Activated T-cell treated with anti-CD3 and anti-CD28 coated beads, Interleukin-2, amount 50 U/mL, for 4 hours (primary cell): ENCODE measurements around the gene ITGA11. TPM values are rescaled to one million over a fixed set of nuclear protein-coding genes. Genes with fewer than 3 reads are reported as not detected.

Source experiments
- ATAC-seq, 2 donors: fragments of 200-7000 bp; cut with Tn5 transposase; one replicate each; pipeline ENCODE4 v1.10.0; 2021
- DNase-seq: peaks from one replicate; pipeline ENCODE4 v3.0.0-alpha.2; 2020
- H3K27me3 Mint-ChIP-seq: one replicate; pipeline ENCODE4 v1.8.0; 2021; ENCODE audit warnings: low read depth, mixed read lengths
- H3K36me3 Mint-ChIP-seq: one replicate; pipeline ENCODE4 v1.8.0; 2022; ENCODE audit warnings: mixed read lengths; ENCODE audit not compliant: insufficient read depth
- H3K4me1 Mint-ChIP-seq: one replicate; pipeline ENCODE4 v1.8.0; 2021; ENCODE audit warnings: low read depth, mixed read lengths
- H3K4me3 Mint-ChIP-seq: one replicate; pipeline ENCODE4 v1.8.0; 2021; ENCODE audit warnings: mild to moderate bottlenecking, moderate library complexity, mixed read lengths
- H3K9me3 Mint-ChIP-seq: one replicate; pipeline ENCODE4 v1.8.0; 2021; ENCODE audit warnings: mixed read lengths
- total RNA-seq, 3 donors: library from RNA; stranded (reverse); gene quantifications; one replicate each; pipeline ENCODE4 v1.2.1, GENCODE V29; 2021

ITGA11 gene
- total RNA-seq, 3 donors from 2014 or later = 0.05 to 0.21 TPM; not detected in 1

DNA sequence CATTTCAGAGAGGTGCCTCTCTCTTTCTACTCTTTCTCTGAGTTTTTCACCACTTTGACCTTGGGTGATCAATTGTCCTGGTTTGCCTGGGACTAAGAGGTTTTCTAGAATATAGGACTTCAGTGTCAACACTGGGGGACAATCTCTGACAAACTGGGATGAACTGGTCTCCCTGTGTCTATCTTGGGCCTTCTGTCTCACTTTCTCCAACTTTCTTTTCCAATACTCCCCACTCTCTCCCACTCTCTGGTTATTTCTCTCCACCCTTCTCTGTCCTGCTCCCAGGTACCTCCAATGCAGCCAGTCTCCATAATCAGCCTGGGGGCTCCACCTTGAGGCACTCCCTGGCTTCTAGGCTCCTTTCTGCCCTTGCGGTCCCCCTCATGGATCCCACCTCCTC lies 4.7 kb upstream of the ITGA11 start:
- DNase-seq = no peak
- Mint-ChIP-seq H3K4me1 (no peaks in the 10 kb centered on the region), H3K36me3 (no peaks in the 10 kb centered on the region), H3K27me3 (peaks cover 54% of the 10 kb centered on the region), H3K9me3 (no peaks in the 10 kb centered on the region), H3K4me3 (no peak overlapping the region)
- no peak for ATAC-seq

DNA sequence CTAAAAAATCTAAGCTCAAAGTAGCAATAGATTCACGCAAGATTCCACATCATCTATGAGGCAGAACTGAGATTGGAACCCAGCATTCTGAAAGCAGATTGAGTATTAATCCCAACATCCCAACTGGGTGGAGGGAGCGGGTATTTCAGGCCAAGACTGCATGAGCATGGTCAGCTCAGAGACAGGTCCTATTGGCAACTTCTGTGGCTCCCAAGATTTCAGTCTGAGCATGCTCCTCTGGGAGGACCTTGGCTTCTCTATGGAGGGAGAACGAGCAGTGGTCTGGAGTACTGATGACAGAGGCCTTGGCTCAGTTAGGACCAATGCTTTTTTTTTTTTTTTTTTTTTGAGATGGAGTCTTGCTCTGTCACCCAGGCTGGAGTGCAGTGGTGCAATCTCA lies 4.0 kb upstream of the ITGA11 start:
- no peaks in the 10 kb centered on the region for H3K9me3 Mint-ChIP-seq
- no peak overlapping the region for H3K4me3 Mint-ChIP-seq
- H3K4me1 Mint-ChIP-seq = no peaks in the 10 kb centered on the region
- DNase-seq = no peak
- no peak for ATAC-seq
- no peaks in the 10 kb centered on the region for H3K36me3 Mint-ChIP-seq
- H3K27me3 Mint-ChIP-seq = peaks cover 54% of the 10 kb centered on the region

DNA sequence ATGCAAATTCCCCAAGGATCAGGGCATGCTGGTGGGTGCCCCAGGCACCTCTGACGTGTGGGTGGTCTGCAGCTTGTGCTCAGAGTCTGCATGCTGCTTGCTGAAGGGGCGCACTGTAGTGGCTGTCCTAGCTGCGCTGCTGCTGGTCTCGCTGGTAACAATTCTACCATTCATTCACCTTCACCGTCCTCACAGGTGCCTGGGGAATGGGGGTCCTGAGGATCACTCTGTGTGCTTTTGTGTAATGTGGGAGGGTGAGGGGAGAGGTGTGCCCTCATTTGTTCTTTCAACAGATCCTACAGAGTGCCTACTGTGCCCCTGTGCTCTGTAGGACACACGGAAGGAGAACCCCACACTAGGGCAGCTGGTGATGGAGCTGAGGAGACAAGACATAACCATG lies 2.1 kb upstream of the ITGA11 start:
- no peaks in the 10 kb centered on the region for H3K4me1 Mint-ChIP-seq
- H3K9me3 Mint-ChIP-seq = no peaks in the 10 kb centered on the region
- H3K4me3 Mint-ChIP-seq = no peak overlapping the region
- ATAC-seq (no peak), DNase-seq (no peak)
- H3K36me3 Mint-ChIP-seq = no peaks in the 10 kb centered on the region
- H3K27me3 Mint-ChIP-seq = peaks cover 53% of the 10 kb centered on the region

GRCh38 chr15:68433551-68433950 lies 1.6 kb upstream of the ITGA11 start:
- Mint-ChIP-seq H3K4me3 (no peak overlapping the region), H3K4me1 (no peaks in the 10 kb centered on the region)

DNA sequence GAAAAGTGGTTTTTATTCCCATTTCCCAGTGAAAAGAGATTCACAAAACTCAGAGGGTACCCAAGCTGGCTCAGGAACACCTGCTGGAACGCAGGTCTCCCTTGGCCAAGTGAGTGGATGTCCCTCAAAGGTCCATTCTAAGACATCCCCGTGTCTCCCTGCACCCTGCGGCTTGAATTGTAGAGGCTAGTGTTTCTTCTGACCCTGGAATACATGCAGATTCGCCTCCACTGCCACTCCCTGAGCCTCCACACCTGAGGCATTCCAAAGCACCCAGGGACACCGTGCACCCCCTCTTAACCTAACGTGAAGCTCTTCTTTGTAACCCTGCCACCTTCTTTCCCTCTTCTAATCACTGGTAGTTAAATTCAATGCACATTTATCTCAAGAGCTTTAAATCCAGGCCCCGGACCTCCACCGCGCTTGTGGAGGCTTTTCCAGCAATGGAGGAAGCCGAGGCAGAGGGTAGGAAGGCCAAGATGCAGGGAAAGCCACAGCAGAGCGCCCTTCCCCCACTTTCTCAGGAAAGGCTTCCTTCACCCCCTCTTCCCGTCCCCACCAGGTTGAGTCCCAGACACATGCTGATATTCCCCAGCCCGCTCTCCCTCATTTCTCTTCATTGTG lies 590 bp upstream of the ITGA11 start:
- no peaks in the 10 kb centered on the region for H3K4me1 Mint-ChIP-seq
- peaks cover 52% of the 10 kb centered on the region for H3K27me3 Mint-ChIP-seq
- DNase-seq (no peak), ATAC-seq (no peak)
- H3K4me3 Mint-ChIP-seq = no peak overlapping the region
- H3K9me3 Mint-ChIP-seq = no peaks in the 10 kb centered on the region
- H3K36me3 Mint-ChIP-seq = no peaks in the 10 kb centered on the region

More at GRCh38 chr15:68433551-68433950, 1.6 kb upstream of the ITGA11 start:
- DNase-seq (no peak), ATAC-seq (no peak)
- Mint-ChIP-seq H3K27me3 (peaks cover 52% of the 10 kb centered on the region), H3K9me3 (no peaks in the 10 kb centered on the region), H3K36me3 (no peaks in the 10 kb centered on the region)

DNA sequence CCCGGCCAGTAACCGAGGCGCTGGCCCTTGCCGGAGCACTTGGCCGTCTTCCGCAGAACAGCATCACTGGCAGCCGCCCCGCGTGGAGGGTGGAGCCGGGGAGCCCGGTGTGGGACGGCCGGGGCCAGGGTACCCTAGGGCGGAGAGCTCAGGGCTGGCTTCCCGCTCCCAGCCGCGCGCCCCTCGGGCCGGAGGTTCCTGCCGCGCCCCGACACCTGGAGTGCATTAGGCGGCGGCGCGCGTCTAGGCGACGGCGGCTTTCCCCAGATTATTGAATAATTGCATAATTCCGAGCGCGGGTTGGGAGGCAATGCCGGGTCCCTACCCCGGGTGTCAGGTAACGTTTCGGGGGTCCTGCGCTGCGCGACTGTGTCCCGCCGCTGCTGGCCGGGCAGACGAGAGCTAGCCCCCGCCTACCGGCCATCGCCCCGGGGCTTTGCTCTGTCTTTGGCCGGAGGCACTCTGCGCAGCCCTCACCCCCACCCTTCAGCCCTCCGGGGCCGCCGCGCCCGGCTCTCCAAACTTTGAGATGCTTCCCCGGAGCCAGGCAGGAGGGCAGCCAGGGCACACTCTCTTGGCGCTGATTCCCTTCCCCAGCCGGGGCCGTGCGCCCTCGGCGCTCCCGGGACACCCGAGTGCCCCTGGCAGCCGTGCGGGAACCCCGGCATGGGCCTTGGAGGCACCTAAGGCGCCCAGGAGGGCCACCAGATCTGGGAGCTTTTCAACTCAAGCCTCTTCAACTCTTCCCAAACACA lies 749 bp downstream of the ITGA11 start:
- peaks cover 46% of the 10 kb centered on the region for H3K27me3 Mint-ChIP-seq
- no peaks in the 10 kb centered on the region for H3K4me1 Mint-ChIP-seq
- no peaks in the 10 kb centered on the region for H3K9me3 Mint-ChIP-seq
- DNase-seq (no peak), ATAC-seq (no peak)
- no peaks in the 10 kb centered on the region for H3K36me3 Mint-ChIP-seq
- no peak overlapping the region for H3K4me3 Mint-ChIP-seq

DNA sequence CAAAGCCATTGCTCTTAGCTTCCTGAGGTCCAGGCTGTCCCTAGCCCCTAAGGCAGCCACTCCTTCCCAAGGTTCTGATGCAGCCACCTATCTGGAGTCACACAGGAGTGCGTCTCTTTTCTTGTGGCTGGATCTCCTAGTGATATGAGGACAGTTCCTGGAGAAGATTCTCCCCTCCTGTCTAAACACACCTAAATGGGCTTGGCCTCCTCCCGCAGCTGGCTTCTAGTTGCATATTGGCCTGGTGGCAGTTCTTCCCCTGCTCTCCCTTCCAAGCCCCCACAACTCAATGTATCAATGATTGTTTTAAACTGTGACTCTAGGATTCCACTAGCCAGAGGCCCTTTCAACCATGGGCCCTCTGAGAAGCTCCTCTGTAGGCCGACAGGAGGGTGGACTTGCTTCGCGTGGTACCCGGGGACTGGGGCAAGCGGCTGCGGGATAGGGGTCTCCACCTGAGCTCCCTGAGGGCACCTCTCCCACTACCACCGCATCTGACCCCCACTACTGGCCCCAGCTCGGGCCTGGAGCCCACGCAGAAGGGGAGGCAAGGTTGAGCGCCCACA lies 1.4 kb downstream of the ITGA11 start:
- H3K4me1 Mint-ChIP-seq = no peaks in the 10 kb centered on the region
- ATAC-seq = no peak
- H3K9me3 Mint-ChIP-seq = no peaks in the 10 kb centered on the region

DNA sequence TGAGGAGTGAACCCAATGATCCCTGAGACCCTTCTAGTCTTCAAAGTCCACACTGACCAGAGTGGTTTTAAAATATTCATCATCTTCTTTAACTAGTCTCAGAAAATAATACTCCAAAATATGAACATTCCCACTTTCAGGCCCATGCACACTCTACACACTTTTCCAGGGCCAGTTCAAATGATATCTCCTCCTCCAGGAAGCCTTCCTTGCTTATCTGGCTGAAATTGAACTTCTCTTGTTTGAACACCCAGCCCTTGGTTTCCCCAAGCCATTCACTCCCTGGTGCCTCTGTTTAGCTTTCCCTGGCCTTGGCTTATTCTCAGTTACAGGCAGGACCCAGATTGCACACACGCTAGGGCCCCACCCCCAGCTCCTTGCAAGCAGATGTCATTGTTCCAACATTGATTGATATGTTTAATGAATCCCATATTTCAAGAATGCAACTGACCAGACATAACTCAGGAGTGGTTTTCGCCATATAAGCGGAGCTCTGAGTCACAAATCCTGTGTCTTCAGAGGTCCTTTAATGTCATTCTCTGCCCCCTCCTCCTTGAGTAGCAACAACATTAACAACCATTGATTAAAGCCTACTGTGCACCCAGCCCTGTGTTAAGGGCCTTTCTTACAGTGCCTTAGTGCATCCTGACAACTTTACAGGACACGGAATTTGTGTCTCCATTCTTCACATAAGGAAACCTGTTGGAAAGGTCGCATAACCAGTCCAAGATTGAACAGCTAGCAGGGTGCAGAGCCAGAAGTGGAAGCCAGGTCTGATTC lies 2.1 kb downstream of the ITGA11 start:
- H3K4me1 Mint-ChIP-seq = no peaks in the 10 kb centered on the region
- no peaks in the 10 kb centered on the region for H3K36me3 Mint-ChIP-seq
- H3K27me3 Mint-ChIP-seq = peaks cover 41% of the 10 kb centered on the region
- DNase-seq (no peak), ATAC-seq (no peak)
- H3K9me3 Mint-ChIP-seq = no peaks in the 10 kb centered on the region
- no peak overlapping the region for H3K4me3 Mint-ChIP-seq

More for the DNA sequence above, 1.4 kb downstream of the ITGA11 start:
- H3K36me3 Mint-ChIP-seq = no peaks in the 10 kb centered on the region
- no peak for DNase-seq
- H3K4me3 Mint-ChIP-seq = no peak overlapping the region
- H3K27me3 Mint-ChIP-seq = peaks cover 43% of the 10 kb centered on the region

DNA sequence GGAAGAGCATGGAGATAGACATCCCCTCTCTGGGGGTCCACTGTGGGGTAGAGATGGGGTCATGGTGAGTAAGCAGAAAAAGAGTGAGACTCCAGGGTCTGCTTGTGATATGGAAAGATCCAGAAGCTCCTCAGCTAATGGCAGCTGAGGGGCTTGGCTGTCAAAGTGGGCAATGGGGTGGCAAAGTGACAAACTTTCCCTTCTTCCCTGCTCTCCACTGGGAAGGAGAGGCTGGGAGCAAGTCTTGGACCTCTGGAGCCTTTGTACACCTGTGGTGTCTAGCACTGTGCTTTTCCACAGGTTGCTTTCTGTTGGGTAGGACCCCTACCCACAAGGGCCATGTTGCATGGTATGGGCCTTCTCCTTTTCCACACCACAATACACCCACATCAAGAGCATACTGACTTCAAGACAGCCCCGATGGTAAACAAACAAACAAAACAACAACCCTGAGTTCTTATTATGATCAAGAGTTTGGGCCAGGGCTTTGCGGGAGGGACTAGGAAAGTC lies 3.5 kb downstream of the ITGA11 start:
- H3K4me1 Mint-ChIP-seq = no peaks in the 10 kb centered on the region
- DNase-seq (no peak), ATAC-seq (no peak)
- H3K27me3 Mint-ChIP-seq = peaks cover 40% of the 10 kb centered on the region
- no peaks in the 10 kb centered on the region for H3K9me3 Mint-ChIP-seq
- H3K4me3 Mint-ChIP-seq = no peak overlapping the region
- H3K36me3 Mint-ChIP-seq = no peaks in the 10 kb centered on the region

GRCh38 chr15:68427963-68428362 lies 4.0 kb downstream of the ITGA11 start:
- no peak overlapping the region for H3K4me3 Mint-ChIP-seq
- H3K4me1 Mint-ChIP-seq = no peaks in the 10 kb centered on the region
- H3K9me3 Mint-ChIP-seq = no peaks in the 10 kb centered on the region
- DNase-seq (no peak), ATAC-seq (no peak)
- peaks cover 38% of the 10 kb centered on the region for H3K27me3 Mint-ChIP-seq
- no peaks in the 10 kb centered on the region for H3K36me3 Mint-ChIP-seq

DNA sequence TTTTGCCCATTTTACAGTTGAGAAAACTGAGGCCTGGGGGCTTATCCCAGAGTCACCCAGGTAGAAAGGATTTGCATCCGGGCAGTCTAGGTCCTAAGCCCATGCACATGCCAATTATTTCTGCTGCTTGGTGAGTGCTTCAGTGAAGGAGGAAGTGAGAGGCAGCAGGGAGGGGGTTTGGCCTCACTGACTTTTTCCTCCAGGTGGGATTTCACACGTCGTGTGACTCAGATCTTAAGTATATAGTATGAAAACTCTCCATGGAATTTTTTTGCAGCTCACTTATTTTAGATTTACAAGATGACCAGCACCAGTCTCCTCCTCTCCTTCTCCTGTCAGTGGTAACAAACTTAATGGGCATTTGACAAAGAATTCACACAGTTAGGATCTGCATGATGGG lies 4.6 kb downstream of the ITGA11 start:
- H3K4me1 Mint-ChIP-seq = no peaks in the 10 kb centered on the region
- H3K4me3 Mint-ChIP-seq = no peak overlapping the region
- no peak for ATAC-seq
- no peaks in the 10 kb centered on the region for H3K36me3 Mint-ChIP-seq
- no peak for DNase-seq
- H3K27me3 Mint-ChIP-seq = peaks cover 32% of the 10 kb centered on the region
- no peaks in the 10 kb centered on the region for H3K9me3 Mint-ChIP-seq

DNA sequence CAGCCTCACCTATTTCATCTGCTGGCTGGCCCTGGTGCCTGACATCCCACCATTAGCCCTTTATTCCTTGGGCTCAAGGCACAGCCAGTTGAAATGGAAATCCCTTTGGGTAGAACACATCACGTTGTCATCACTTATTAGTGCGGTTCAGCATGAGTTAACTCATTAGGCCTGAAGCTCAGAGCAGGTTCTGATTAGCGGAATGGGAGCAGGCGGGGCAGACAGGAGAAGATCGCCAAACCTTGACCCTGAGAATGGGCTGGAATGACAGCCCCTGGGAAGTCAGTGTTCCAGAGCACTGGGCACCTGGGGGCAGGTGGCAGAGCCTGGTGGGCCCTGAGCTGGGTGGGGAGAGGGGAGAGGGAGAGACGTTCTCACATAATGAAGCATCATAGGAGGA lies 5.8 kb downstream of the ITGA11 start:
- Mint-ChIP-seq H3K9me3 (no peaks in the 10 kb centered on the region), H3K36me3 (no peaks in the 10 kb centered on the region), H3K4me1 (no peaks in the 10 kb centered on the region), H3K27me3 (peaks cover 27% of the 10 kb centered on the region), H3K4me3 (no peak overlapping the region)
- DNase-seq = no peak
- no peak for ATAC-seq

DNA sequence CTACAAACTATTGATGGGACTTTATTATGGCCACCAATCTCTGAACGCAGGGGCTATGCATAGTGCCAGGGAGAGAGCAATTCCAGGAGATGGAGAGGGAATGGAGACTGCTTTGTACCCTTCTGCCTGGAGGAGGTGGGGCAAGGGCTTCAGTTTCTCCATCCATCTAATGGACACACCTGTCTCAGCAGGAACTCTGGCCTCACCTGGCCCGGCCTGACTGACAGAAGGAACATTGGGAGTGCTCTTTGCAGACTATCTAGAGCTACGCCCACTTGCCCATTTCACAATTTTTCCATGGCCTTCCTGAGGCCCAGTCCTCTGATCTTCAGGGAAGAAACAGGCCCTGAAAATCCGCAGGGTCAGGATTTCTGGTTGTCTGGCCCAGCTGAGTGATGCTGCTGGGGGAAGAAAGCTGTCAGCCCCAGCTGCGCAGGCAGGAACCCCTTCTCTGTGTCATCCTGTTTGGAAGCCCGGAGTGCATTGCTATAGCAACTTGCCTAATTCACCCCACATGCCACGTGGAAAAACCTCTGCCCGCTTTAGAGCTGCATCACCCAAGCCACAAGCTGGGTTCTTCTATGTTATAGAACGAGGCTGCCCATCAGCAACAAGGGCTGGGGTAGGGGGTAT lies 6.4 kb downstream of the ITGA11 start:
- H3K36me3 Mint-ChIP-seq = no peaks in the 10 kb centered on the region
- no peak overlapping the region for H3K4me3 Mint-ChIP-seq
- no peak for DNase-seq
- H3K27me3 Mint-ChIP-seq = peaks cover 24% of the 10 kb centered on the region
- no peaks in the 10 kb centered on the region for H3K4me1 Mint-ChIP-seq
- no peak for ATAC-seq
- H3K9me3 Mint-ChIP-seq = no peaks in the 10 kb centered on the region
